ENCODE measurements around the gene RREB1.

Gene RREB1

GRCh38 chr6:7108964-7109836 lies 1.4 kb downstream of the RREB1 start:
- peak overlapping the region; percentile 75 for H3K27ac ChIP-seq
- TF ChIP-seq CTCF (conservative IDR thresholded peaks at IDR 0.05): no peak

DNA sequence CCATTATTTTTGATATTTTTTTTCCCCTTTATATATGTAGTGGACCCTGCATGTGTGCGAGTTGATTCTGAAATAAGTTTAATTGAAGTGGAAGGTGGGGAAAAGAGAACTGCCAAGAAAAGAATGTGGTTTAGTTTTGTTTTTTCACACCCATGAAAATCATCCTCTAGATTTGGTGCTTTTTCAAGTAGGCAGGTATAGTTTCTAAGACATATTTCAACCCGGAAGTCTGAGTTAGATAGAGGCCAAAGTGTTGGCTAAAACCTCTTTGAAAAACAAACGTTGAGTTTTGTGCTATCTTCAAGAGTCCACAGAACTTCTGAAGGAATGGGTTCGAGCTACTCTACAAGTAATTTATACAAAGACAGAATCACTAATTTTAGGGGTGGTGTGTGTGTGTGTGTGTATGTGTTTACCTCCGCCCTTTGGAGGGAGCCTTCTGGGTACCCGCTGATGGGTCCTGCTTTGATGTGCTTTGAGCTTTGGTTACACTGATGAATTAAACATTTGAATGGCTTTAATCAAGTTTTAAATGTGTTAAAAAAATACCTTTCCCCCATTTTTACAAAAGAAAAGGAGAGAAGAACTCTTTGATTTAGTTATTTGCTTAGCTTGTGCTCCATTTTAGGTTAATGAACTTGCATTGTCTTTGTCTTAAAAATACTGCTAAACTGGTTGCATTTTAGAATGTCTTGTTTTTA lies 2.5 kb downstream of the RREB1 start:
- TF ChIP-seq CTCF (conservative IDR thresholded peaks at IDR 0.05): no peak
- peak overlapping the region; percentile 75; the same call in 1 of the 2 replicates for H3K27ac ChIP-seq

GRCh38 chr6:7111095-7111690 lies 3.4 kb downstream of the RREB1 start:
- no peak overlapping the region for H3K27ac ChIP-seq

DNA sequence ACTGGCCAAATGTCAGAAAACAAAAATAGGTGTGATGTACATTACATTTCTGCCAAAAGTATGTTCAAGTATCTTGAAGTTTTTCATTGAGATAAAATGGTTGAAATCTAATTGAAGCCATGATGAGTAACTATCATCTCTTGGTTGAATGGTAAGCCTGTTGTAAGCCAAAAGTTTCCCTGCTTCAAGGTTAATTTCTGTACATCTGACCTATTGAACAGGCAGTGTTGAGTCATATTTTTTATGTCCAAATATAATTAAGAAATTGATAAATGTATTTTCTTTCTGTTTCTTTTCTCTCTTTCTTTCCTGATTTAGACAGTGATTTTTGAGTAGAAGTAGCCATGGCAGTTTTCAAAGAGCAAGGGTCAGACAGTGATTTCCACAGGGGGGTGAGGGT lies 4.4 kb downstream of the RREB1 start:
- TF ChIP-seq CTCF (conservative IDR thresholded peaks at IDR 0.05): no peak
- no peak overlapping the region for H3K27ac ChIP-seq

More at GRCh38 chr6:7111095-7111690, 3.4 kb downstream of the RREB1 start:
- TF ChIP-seq CTCF (conservative IDR thresholded peaks at IDR 0.05): no peak

GRCh38 chr6:7112741-7113313 lies 5.1 kb downstream of the RREB1 start:
- H3K27ac ChIP-seq: no peak overlapping the region
- TF ChIP-seq CTCF (conservative IDR thresholded peaks at IDR 0.05): no peak

DNA sequence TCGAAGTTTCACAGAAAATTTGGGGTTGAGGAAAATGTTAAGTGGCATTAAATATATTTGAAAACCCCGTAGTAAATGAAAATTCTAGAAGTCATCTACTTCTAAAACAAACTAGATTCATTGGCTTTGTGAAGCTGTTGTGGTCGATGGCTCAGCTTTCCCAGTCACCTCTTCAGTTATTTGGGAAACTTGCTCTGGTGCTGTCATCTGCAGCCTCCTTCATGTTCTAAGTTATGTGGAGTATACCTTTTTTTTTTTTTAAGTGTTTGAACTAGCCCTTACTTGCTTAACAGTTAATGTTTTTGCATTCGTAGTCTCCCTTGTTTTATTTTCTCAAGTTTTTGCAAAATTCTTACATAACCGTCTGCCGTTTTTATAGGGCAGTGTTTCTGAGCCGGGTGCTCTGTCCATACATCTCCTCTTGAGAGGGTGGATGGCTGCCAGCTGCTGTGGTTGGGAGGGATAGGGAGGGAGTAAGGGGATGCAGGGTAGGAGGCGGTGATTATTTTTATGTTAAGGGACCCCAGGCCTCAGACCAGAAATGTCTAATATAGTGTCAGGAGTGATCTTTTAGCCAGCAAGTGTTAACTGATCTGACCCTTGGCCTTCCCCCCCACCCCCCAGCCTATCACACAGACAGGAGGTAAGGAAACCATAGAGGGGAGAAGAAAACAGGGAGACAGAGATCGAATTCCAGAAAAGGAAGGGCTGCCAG lies 7.1 kb downstream of the RREB1 start:
- H3K27ac ChIP-seq: no peak overlapping the region
- TF ChIP-seq CTCF (conservative IDR thresholded peaks at IDR 0.05): no peak

Measured in VCaP (cell line).